ENCODE results near the gene NTN1. TPM values are rescaled to one million over a fixed set of nuclear protein-coding genes. Genes with fewer than 3 reads are reported as not detected.

NTN1 gene
- total and polyA plus RNA-seq, 9 donors = 0.28 to 12.5 (median 1.8) TPM

DNA sequence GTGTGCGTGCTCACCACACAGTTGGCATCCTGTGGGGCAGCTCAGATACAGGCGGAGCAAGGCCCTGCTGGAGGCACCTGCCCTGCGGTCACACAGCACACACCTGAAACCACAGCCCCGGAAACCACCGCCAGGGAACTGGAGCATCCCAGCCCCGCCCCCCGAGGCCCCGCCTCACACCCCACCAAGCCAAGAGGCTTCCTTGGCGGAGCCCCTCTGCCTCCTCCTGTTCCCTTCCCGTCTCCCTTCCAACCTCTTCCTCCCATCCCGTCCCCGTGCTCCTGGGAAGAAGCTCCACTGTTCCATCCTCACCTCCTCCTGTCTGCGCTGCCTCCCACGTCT lies 205.5 kb downstream of the NTN1 start:
- Histone ChIP-seq H3K27ac (no peak overlapping the region), H3K9me3 (no peaks in the 10 kb centered on the region), H3K36me3 (no peaks in the 10 kb centered on the region), H3K27me3 (no peaks in the 10 kb centered on the region), H3K4me1 (ENCODE audit: insufficient read depth) (no peaks in the 10 kb centered on the region), H3K4me3 (no peak overlapping the region)
- TF ChIP-seq EP300 (IDR thresholded peaks at IDR 0.05) (no peak), POLR2A (IDR thresholded peaks at IDR 0.05) (no peak)
- TF ChIP-seq, protein P1, sequence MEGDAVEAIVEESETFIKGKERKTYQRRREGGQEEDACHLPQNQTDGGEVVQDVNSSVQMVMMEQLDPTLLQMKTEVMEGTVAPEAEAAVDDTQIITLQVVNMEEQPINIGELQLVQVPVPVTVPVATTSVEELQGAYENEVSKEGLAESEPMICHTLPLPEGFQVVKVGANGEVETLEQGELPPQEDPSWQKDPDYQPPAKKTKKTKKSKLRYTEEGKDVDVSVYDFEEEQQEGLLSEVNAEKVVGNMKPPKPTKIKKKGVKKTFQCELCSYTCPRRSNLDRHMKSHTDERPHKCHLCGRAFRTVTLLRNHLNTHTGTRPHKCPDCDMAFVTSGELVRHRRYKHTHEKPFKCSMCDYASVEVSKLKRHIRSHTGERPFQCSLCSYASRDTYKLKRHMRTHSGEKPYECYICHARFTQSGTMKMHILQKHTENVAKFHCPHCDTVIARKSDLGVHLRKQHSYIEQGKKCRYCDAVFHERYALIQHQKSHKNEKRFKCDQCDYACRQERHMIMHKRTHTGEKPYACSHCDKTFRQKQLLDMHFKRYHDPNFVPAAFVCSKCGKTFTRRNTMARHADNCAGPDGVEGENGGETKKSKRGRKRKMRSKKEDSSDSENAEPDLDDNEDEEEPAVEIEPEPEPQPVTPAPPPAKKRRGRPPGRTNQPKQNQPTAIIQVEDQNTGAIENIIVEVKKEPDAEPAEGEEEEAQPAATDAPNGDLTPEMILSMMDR (IDR thresholded peaks at IDR 0.05) = no peak
- intact Hi-C loops (cut with DNase I) = no loop called here
- no peak for DNase-seq
- 55 to 74% (median 66%) methylated on average over 14 of the region's 14 CpGs for WGBS, 3 donors

DNA sequence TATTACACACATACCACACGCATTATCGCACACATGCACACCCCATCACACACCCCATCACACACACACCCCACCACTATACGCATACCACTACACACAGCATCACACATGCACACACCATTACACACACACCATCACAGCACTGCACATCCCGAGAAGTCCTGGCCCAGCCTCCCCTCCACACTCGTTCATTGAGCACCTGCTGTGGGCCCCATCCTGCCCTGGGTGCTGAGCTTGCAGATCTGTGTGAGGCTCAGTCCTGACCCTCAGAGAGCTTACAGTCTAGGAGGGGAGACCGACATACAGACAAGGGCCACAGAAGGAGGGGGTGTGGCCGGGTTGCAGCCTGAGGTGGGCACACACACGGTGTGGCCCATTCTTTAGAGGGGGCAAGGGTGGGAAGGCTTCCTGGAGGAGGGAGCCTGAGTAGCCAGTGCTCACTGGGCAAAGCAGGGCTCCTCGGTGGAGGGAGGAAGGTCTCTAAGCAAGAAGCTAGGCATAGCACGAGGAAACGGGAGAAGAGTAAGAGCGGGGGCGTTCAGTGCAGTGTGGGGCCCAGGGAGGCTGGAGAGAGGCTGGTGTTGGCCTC lies 206.6 kb downstream of the NTN1 start:
- intact Hi-C loops (cut with DNase I) = no loop called here
- 75 to 77% (median 76%) methylated on average over 13 of the region's 13 CpGs for WGBS, 3 donors
- no peak overlapping the region for H3K27ac ChIP-seq
- no peaks in the 10 kb centered on the region for H3K4me1 ChIP-seq (ENCODE audit: insufficient read depth)
- H3K36me3 ChIP-seq = no peaks in the 10 kb centered on the region
- peak overlapping the region; percentile 2 for H3K4me3 ChIP-seq
- TF ChIP-seq EP300 (IDR thresholded peaks at IDR 0.05) (no peak), POLR2A (IDR thresholded peaks at IDR 0.05) (no peak)
- TF ChIP-seq, protein P1 (IDR thresholded peaks at IDR 0.05) = no peak
- H3K27me3 ChIP-seq = no peaks in the 10 kb centered on the region
- no peak for DNase-seq
- no peaks in the 10 kb centered on the region for H3K9me3 ChIP-seq

DNA sequence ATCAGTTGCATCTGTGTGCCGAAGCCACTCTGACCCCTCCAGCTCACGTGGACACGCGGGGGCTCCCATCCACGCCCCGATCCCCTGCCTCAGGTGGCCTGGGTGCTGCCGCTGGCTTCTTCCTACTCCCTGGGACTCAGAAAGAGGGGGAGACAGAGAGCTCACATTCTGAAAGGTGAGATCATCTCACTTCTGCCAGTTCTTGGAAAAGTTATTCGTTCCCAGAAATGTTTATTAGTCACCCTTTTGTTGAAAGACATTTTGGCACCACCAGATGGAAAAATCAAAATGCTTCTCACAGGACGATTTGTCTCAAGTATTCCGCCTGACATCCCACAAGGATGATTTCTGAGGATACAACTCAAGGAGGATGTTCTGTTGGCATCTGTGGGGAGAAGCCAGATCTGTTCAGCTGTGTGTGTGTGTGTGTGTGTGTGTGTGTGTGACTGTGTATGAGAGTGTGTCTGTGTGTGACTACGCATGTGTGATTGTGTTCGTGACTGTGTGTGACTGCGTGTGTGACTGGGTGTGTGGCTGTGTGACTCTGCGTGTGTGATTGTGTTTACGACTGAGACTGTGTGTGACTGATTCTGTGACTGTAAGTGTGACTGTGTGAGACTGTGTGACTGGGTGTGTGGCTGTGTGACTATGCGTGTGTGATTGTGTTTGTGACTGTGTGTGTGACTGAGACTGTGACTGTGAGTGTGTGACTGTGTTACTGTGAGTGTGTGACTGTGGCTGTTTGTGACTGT lies 207.3 kb downstream of the NTN1 start:
- no peaks in the 10 kb centered on the region for H3K27me3 ChIP-seq
- no peaks in the 10 kb centered on the region for H3K9me3 ChIP-seq
- H3K36me3 ChIP-seq = no peaks in the 10 kb centered on the region
- WGBS, 3 donors = 60 to 73% (median 71%) methylated on average over 16 of the region's 16 CpGs
- peak overlapping the region; percentile 2 for H3K4me3 ChIP-seq
- H3K27ac ChIP-seq = no peak overlapping the region
- intact Hi-C loops (cut with DNase I) = no loop called here
- TF ChIP-seq, protein P1 (IDR thresholded peaks at IDR 0.05) = no peak
- no peak for DNase-seq
- no peaks in the 10 kb centered on the region for H3K4me1 ChIP-seq (ENCODE audit: insufficient read depth)

DNA sequence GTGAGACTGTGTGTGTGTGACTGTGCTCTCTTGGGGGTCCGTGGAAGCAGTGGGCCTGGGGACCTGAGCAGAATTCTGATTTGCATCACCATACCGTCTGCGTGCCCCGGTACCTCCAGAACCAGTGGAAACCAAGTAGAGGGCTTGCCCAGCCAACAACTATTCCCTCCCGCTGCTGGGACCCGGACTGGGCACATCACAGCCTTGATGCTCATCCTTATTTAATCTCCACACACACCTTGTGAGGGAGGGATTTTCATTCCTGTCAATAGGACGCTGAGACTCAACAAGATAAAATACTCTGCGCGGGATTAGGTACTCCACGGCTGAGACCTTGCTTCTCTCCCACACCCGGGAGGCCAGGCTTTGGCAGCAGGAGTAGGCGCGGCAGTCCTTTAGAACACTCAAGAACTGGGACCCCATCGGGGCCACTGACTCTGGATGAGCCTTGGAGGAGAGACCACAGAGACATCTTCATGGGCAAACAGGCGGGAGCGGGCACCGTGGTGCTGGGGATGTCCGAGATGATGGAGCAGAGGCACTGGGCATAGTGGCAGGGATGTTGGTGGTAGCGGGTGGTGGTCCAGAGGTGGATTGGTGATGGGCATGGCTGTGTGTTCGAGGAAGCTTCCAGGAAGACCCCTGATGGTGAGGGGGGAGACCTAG lies 208.0 kb downstream of the NTN1 start:
- Histone ChIP-seq H3K4me1 (ENCODE audit: insufficient read depth) (no peaks in the 10 kb centered on the region), H3K4me3 (no peak overlapping the region), H3K9me3 (no peaks in the 10 kb centered on the region), H3K27ac (no peak overlapping the region), H3K27me3 (no peaks in the 10 kb centered on the region), H3K36me3 (no peaks in the 10 kb centered on the region)
- intact Hi-C loops (cut with DNase I) = no loop called here
- 86 to 87% (median 87%) methylated on average over 20 of the region's 20 CpGs for WGBS, 3 donors
- no peak for DNase-seq
- TF ChIP-seq, protein P1 (IDR thresholded peaks at IDR 0.05) = no peak
- TF ChIP-seq POLR2A (IDR thresholded peaks at IDR 0.05) (no peak), EP300 (IDR thresholded peaks at IDR 0.05) (no peak)

Measured in ovary (tissue), 9 donors.